RPMI8226 (cell line): ENCODE results near the gene CDKN2B-AS1.

Experiments
- DNase-seq: peaks from one replicate; pipeline ENCODE4 v3.0.0-alpha.2; 2015

The CDKN2B-AS1 gene

GRCh38 chr9:22008384-22008716, 13.8 kb downstream of the CDKN2B-AS1 start:
- DNase-seq: no peak

DNA sequence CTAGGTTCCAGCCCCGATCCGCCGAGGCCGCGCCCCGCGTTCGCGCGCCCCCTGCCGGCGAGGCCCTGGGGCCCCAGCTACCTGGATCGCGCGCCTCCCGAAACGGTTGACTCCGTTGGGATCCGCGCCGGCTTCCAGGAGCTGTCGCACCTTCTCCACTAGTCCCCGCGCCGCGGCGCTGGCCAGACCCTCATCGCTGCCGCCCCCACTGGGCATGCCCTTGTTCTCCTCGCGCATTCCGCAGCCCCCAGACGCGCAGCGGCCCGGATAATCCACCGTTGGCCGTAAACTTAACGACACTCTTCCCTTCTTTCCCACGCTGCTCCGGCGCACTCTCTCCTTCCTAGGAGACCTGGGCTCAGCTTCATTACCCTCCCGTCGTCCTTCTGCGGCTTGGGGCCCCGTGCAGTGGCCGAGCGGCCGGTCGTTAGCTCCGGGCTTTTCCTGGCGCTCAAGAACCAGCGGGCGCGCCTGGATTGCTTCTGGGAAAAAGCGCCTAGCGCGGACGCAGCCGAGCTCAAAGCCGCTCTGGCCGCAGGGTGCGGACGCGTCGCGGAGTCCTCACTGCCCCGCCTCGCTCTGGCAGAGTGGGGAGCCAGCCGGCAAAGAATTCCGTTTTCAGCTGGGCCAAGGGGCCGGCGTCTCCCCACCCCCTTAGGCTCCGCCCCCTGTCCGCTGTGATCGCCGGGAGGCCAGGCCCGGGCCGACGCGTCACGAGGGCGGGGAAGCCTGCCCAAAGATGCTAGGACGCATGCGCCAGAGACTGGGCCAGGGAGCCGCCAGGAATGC, 14.3 kb downstream of the CDKN2B-AS1 start, which contains the start of gene CDKN2B:
Gene CDKN2B, minus strand, starts transcription at position 589 of the 789 bp plus-strand sequence. Its CDS starts 352 bp downstream, at position 237.
- DNase-seq: peak; percentile 95

DNA sequence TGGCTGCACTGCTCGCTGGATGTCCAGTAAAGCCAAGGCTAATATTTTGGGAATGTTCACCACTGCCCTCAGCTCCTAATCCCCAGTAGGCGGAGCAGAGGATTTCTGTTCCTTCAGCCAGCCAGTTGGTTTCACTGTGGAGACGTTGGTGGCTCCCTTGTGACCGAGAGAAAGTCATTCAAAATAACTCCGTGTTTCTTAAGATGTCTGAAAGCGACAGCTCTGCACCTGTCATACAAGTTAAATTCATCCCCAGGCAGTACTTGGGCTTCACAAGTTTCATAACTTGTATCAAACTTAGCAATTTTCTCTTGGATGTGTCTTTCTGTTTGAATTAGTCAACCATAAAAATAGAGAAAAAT, 14.9 kb downstream of the CDKN2B-AS1 start:
- DNase-seq: no peak

GRCh38 chr9:22010866-22011625, 16.5 kb downstream of the CDKN2B-AS1 start:
- DNase-seq: no peak

DNA sequence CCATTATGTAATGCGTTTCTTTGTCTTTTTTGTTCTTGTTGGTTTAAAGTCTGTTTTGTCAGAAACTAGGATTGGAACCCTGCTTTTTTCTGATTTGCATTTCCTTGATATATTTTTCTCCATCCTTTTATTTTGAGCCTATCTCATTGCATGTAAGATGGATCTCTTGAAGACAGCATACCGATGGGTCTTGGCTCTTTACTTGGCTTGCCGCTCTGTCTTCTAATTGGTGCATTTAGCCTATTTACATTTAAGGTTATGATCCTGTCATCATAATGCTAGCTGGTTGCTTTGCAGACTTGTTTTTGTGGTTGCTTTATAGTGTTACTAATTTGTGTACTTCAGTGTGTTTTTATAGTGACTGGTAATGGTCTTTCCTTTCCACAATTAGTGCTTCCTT, 27.8 kb downstream of the CDKN2B-AS1 start:
- no peak for DNase-seq

GRCh38 chr9:22026696-22027095, 32.1 kb downstream of the CDKN2B-AS1 start:
- DNase-seq: no peak

GRCh38 chr9:22028394-22028793, 33.8 kb downstream of the CDKN2B-AS1 start:
- DNase-seq: no peak

DNA sequence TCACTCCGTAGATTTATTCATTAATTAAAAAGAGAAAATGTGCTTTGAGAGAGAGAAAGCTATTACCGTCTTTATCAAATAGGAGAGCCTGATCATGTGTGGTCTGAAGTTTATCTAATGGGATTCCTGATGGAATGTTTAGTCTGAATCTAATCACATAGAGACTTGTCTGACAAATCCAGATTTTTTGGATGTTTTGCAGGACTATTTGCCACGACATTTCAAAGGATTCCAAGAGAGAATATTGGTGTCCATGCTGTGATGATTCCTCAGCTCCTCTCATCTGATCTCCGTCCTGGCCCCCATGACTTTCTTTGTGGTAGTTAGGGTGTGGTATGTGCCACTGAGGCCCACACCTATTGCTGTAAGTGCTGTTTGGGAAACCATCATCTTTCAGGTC, 34.6 kb downstream of the CDKN2B-AS1 start:
- no peak for DNase-seq

DNA sequence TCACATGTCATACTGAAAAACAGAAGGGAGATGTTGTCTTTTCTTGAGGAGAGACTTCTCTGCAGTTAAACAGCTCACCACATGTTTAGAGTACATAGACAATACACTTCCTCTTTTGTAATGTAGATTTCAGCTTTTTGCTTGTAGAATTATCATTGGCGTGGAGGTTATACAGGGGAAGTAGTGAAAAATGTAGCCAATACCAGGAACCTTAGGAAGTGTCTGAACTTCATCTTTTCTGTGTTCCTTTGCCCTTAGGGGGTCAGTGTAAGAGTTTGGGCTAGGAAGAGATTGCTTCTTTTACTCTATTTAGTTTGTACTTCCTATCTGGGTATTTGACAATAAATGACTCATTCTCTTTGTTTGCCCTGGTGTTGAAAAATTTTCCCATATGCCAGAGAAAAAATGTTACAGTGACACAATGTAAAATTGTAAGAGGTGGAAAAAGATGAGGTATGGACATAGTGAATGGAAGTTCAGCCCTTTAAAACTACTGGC, 35.6 kb downstream of the CDKN2B-AS1 start:
- DNase-seq: peak; percentile 47

- no peak for DNase-seq
Measured at GRCh38 chr9:22031655-22032411, 37.2 kb downstream of the CDKN2B-AS1 start.

GRCh38 chr9:22033012-22033630, 38.5 kb downstream of the CDKN2B-AS1 start:
- DNase-seq: peak; percentile 65

- no peak for DNase-seq
Measured at GRCh38 chr9:22035591-22036011, 41.0 kb downstream of the CDKN2B-AS1 start.

- DNase-seq: no peak
Measured at GRCh38 chr9:22036866-22037626, 42.5 kb downstream of the CDKN2B-AS1 start.

- DNase-seq: peak; percentile 39
Measured at GRCh38 chr9:22037954-22038690, 43.5 kb downstream of the CDKN2B-AS1 start.

DNA sequence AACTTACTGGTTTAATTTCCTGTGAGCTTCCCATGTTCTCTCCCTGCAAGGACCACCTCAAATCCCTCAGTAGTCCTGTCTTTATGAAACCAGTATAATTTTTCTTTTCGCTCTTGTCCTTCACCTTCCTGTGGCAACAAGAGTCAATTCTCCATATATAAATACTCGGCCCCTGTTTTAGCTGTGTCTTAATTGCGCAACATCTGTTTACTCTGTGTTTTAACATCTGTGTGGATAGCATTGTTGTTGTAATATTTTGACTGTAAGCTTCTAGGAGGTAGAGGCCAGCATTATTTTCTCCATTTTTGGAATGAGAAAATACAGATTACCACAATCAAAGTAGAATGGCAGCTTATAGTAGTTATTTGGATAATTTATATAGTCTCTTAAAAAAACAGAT, 44.7 kb downstream of the CDKN2B-AS1 start:
- no peak for DNase-seq

- DNase-seq: no peak
Measured at GRCh38 chr9:22040760-22041159, 46.2 kb downstream of the CDKN2B-AS1 start.

GRCh38 chr9:22041344-22041743, 46.8 kb downstream of the CDKN2B-AS1 start:
- DNase-seq: no peak

- no peak for DNase-seq
Measured at GRCh38 chr9:22041775-22042174, 47.2 kb downstream of the CDKN2B-AS1 start.

DNA sequence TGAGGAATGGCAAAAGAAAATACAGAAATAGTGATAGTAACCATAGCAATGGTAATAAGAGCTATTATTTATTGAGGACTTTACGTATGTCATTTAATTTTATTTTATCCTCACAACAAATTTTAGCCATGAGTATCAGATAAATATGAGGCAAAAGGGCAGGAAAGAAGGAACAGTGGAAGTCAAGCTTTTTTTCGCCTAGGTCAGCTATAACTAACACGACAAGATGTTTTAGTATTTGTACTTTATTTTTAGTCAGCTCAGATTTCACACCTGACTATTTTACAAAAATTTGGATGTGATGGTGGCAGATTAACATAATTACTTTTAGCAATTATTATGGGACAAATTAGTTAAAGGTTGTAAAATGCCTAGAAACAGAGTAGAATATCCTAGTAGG, 49.3 kb downstream of the CDKN2B-AS1 start:
- DNase-seq: no peak

DNA sequence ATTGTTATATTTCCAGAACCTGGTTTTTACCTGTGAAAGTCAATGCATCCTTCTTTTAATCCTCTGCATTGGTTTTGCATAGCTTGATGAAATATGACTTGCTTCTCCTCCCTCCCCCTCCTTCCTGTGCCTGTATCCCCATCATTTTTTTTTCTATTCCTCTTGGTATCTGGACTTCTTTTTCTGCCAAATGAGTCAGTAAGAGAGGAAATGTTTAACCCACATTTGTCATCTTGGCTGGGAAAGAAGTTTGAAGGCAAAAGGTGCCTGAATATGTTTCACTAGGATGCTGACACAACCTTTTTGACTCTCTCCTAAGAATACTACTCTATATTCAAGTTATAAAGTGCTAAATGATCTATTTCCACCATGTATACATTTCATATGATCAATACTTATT, 50.0 kb downstream of the CDKN2B-AS1 start:
- DNase-seq: no peak

- no peak for DNase-seq
Measured at GRCh38 chr9:22045423-22045822, 50.8 kb downstream of the CDKN2B-AS1 start.
